B cell (primary cell): ENCODE results near the gene PRKAG2. TPM values are rescaled to one million over a fixed set of nuclear protein-coding genes. Genes with fewer than 3 reads are reported as not detected.

Source experiments
- ATAC-seq: fragments of 200-7000 bp; cut with Tn5 transposase; one replicate; pipeline ENCODE4 v1.10.0; 2021; ENCODE audit warnings: low read depth, mild to moderate bottlenecking, moderate number of reproducible peaks, moderate library complexity
- CTCF ChIA-PET: fragments of 350-600 bp; sonication (Branson Sonifier 250); formaldehyde crosslinking; loops from one replicate; lab custom pipeline; 2021; ENCODE audit warnings: antibody characterized with exemption, inconsistent platforms; lab: Charles Lee
- POLR2A ChIA-PET: fragments of 350-600 bp; sonication (Branson Sonifier 250); formaldehyde crosslinking; loops from one replicate; lab custom pipeline; 2021; ENCODE audit warnings: antibody characterized with exemption; lab: Charles Lee
- DNase-seq: peaks from one replicate; pipeline ENCODE4 v3.0.0; 2013
- H2AFZ ChIP-seq: 2 replicates; pipeline ENCODE4 v1.6.1; 2012; ENCODE audit warnings: mild to moderate bottlenecking, low read depth, low read length; ENCODE audit not compliant: insufficient read depth, poor library complexity, severe bottlenecking
- H3K27ac ChIP-seq, 2 donors: 1 replicate in 1 of 2; 2 replicates in 1 of 2; pipeline ENCODE4 v1.5.1; 2012 to 2013; ENCODE audit warnings: low read length in 2 of 2, mild to moderate bottlenecking in 2 of 2, moderate library complexity in 1 of 2
- H3K27me3 ChIP-seq, 4 experiments: fragments of 200-600 bp in 1 of 4; sonication (generic) in 1 of 4; replicated peaks in 1 of 4; 1 replicate in 2 of 4; 2 replicates in 2 of 4; pipeline versions ENCODE4 v1.6.1 to v1.7.0; 2013 to 2016; ENCODE audit warnings: low read length in 3 of 4, mild to moderate bottlenecking in 2 of 4, mixed read lengths in 1 of 4, moderate library complexity in 1 of 4; ENCODE audit not compliant: insufficient read depth in 4 of 4, control insufficient read depth in 3 of 4; ENCODE audit errors: control extremely low read depth in 1 of 4
- H3K36me3 ChIP-seq, 2 experiments: replicated peaks in 1 of 2; 1 replicate in 1 of 2; 2 replicates in 1 of 2; pipeline versions ENCODE4 v1.6.1 to v1.7.1; 2013; ENCODE audit warnings: low read length in 1 of 2; ENCODE audit not compliant: insufficient read depth in 2 of 2, control insufficient read depth in 1 of 2; ENCODE audit errors: control extremely low read depth in 1 of 2, extremely low read depth in 1 of 2
- H3K4me1 ChIP-seq, 2 donors: fragments of 200-600 bp in 1 of 2; sonication (generic) in 1 of 2; 1 replicate in 1 of 2; 2 replicates in 1 of 2; pipeline versions ENCODE4 v1.5.1 to v1.6.1; 2013 to 2017; ENCODE audit warnings: low read length in 2 of 2; ENCODE audit not compliant: control insufficient read depth in 2 of 2, insufficient read depth in 2 of 2
- H3K4me2 ChIP-seq: replicated peaks from 2 replicates; pipeline ENCODE3; 2012; ENCODE audit warnings: mild to moderate bottlenecking, low read depth, low read length; ENCODE audit not compliant: poor library complexity, severe bottlenecking
- H3K4me3 ChIP-seq, 5 experiments: fragments of 200-600 bp in 1 of 5; sonication (generic) in 1 of 5; 1 replicate in 3 of 5; 2 replicates in 2 of 5; pipeline versions ENCODE4 v1.5.1 to v1.7.0; 2011 to 2016; ENCODE audit warnings: low read length in 4 of 5, mild to moderate bottlenecking in 4 of 5, low read depth in 2 of 5, control low read depth in 1 of 5, moderate library complexity in 1 of 5; ENCODE audit not compliant: insufficient read depth in 1 of 5; ENCODE audit errors: control extremely low read depth in 1 of 5, extremely low read depth in 1 of 5
- H3K79me2 ChIP-seq: fragments of 200-600 bp; sonication (generic); one replicate; pipeline ENCODE4 v1.6.0; 2016; ENCODE audit warnings: low read length; ENCODE audit not compliant: control insufficient read depth, insufficient read depth
- H3K9ac ChIP-seq: fragments of 200-600 bp; sonication (generic); 2 replicates; pipeline ENCODE4 v1.6.1; 2017; ENCODE audit warnings: mild to moderate bottlenecking, low read length, moderate library complexity
- H3K9me3 ChIP-seq, 3 donors: one replicate each; pipeline versions ENCODE4 v1.6.1 to v1.7.1; 2013; ENCODE audit warnings: low read length in 2 of 3; ENCODE audit not compliant: control insufficient read depth in 2 of 3, insufficient read depth in 1 of 3; ENCODE audit errors: control extremely low read depth in 1 of 3
- H4K20me1 ChIP-seq: 2 replicates; pipeline ENCODE4 v1.6.0; 2012; ENCODE audit warnings: mild to moderate bottlenecking, low read length; ENCODE audit not compliant: insufficient read depth, control insufficient read depth, poor library complexity, severe bottlenecking
- H3K27ac Mint-ChIP-seq: one replicate; pipeline ENCODE4 v1.8.0; 2021; ENCODE audit warnings: mixed read lengths
- H3K27me3 Mint-ChIP-seq: one replicate; pipeline ENCODE4 v1.8.0; 2021; ENCODE audit warnings: mixed read lengths
- H3K4me1 Mint-ChIP-seq: one replicate; pipeline ENCODE4 v1.8.0; 2021; ENCODE audit warnings: mixed read lengths
- H3K4me3 Mint-ChIP-seq: one replicate; pipeline ENCODE4 v1.8.0; 2021; ENCODE audit warnings: mixed read lengths
- H3K9me3 Mint-ChIP-seq: one replicate; pipeline ENCODE4 v1.8.0; 2022; ENCODE audit warnings: mixed read lengths; ENCODE audit not compliant: insufficient read depth
- EZH2 ChIP-seq: IDR thresholded peaks from 2 replicates; pipeline ENCODE4 v1.6.1; 2012; ENCODE audit warnings: borderline replicate concordance, low read depth, mild to moderate bottlenecking, moderate library complexity, low read length; ENCODE audit not compliant: insufficient read depth, poor library complexity, severe bottlenecking
- WGBS: methylation state at CpG from one replicate; pipeline ENCODE4 v1.1.5; 2013; ENCODE audit warnings: missing lambda C conversion rate; ENCODE audit not compliant: insufficient coverage; 5-methylcytosine and 5-hydroxymethylcytosine counted together
- intact Hi-C: fragments of 100-400 bp; cut with micrococcal nuclease; formaldehyde crosslinking; loops from one replicate; pipeline ENCODE4 v1.10.0; 2022
- polyA plus RNA-seq: library from polyadenylated mRNA; depleted of rRNA; stranded (reverse); fragments of >200 nt; gene quantifications from 2 replicates; pipeline ENCODE4 v1.2.3, GENCODE V29; 2012
- total RNA-seq, 2 donors: library from RNA; stranded (reverse); fragments of 120-200 nt in 1 of 2; gene quantifications; 1 replicate in 1 of 2; 2 replicates in 1 of 2; pipeline versions ENCODE4 v1.2.3 to v1.2.4, GENCODE V29; 2013 to 2022
- TF ChIP-seq, protein P1 (sequence below): fragments of 200-600 bp; IDR thresholded peaks from one replicate; pipeline ENCODE4 v1.8.0; 2022; ENCODE audit warnings: antibody characterized with exemption, mild to moderate bottlenecking

Gene PRKAG2
- total and polyA plus RNA-seq, 2 donors (not counting 1 experiment from before 2014, with no cell fraction given), result 22.1 to 56.3 TPM

DNA sequence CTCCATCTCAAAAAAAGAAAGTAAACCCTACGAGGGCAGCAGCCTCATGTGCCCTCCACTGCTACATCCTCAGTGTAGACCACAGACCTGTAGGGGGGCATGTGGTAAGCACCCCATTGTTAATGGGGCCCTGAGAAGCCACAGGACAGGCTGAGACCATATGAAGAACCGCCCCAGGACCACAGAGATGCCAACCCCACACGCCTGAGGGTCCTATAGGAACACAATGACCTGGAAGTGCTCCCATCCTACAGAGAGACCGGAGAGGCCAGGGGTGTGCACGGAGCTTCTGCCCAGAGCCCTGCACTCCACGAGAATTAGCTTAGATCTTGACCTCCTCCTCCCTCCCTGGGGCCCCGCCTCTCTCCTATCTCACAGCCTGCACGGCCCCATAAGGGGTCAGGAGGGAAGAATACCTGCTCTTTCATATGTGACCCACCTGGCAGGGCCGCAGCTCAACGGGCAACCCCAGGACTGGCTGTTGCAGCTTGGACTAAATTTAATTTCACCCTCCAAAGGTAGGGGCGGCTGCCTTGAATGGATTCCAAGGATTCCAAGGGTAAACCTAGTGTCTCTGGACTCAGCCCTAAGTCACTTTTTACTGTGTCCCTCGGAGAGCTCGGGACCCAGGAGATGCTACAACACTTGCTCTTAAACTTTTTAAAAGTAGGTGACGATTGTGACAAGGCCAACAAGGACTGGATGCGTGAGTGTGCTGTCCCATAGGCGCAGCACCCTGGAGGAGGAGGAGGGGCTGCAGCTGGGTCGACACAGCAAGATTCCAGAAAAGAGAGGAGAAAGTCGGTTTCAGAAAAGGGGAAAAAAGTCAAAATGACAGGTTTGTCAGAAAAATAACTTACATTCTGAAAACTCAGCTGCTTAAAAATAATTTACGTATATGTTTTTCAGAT, 24.2 kb downstream of the PRKAG2 start:
- Mint-ChIP-seq H3K9me3 (no peaks in the 10 kb centered on the region), H3K4me1 (peaks cover 34% of the 10 kb centered on the region), H3K27me3 (no peaks in the 10 kb centered on the region), H3K4me3 (no peak overlapping the region), H3K27ac (no peak overlapping the region)
- H3K4me3 ChIP-seq, result no peak overlapping the region
- no peak for ATAC-seq
- no peak overlapping the region for H3K9ac ChIP-seq
- peaks cover 37% of the 10 kb centered on the region for H3K79me2 ChIP-seq
- DNase-seq, result no peak
- POLR2A ChIA-PET, result interaction anchor here (1.7 kb wide), 1 partner anchor 23 kb away, joined by 4 read pairs; no protein-coding TSS in a partner anchor
- intact Hi-C loops, result no loop called here
- no peak overlapping the region for H3K4me2 ChIP-seq
- H3K9me3 ChIP-seq, result peaks cover 0 to 3% (median 0%) of the 10 kb centered on the region in 3 donors
- H3K27ac ChIP-seq, result no peak overlapping the region
- no peak overlapping the region for H2AFZ ChIP-seq
- WGBS, result 94% methylated on average over 14 of the region's 19 CpGs
- CTCF ChIA-PET, result interaction anchor here (1.1 to 3.3 kb wide), 2 partner anchors 16 to 23 kb away, joined by 3 to 13 read pairs; partner anchors contain the start of gene PRKAG2
- peaks cover 21 to 31% of the 10 kb centered on the region in 2 donors for H3K4me1 ChIP-seq
- TF ChIP-seq EZH2, result no peak
- TF ChIP-seq, protein P1, sequence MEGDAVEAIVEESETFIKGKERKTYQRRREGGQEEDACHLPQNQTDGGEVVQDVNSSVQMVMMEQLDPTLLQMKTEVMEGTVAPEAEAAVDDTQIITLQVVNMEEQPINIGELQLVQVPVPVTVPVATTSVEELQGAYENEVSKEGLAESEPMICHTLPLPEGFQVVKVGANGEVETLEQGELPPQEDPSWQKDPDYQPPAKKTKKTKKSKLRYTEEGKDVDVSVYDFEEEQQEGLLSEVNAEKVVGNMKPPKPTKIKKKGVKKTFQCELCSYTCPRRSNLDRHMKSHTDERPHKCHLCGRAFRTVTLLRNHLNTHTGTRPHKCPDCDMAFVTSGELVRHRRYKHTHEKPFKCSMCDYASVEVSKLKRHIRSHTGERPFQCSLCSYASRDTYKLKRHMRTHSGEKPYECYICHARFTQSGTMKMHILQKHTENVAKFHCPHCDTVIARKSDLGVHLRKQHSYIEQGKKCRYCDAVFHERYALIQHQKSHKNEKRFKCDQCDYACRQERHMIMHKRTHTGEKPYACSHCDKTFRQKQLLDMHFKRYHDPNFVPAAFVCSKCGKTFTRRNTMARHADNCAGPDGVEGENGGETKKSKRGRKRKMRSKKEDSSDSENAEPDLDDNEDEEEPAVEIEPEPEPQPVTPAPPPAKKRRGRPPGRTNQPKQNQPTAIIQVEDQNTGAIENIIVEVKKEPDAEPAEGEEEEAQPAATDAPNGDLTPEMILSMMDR, result no peak
- H3K36me3 ChIP-seq, result no peaks in the 10 kb centered on the region
- peaks cover 59% of the 10 kb centered on the region for H4K20me1 ChIP-seq
- no peaks in the 10 kb centered on the region for H3K27me3 ChIP-seq
